Measurements from ENCODE around the gene HEPN1.

DNA sequence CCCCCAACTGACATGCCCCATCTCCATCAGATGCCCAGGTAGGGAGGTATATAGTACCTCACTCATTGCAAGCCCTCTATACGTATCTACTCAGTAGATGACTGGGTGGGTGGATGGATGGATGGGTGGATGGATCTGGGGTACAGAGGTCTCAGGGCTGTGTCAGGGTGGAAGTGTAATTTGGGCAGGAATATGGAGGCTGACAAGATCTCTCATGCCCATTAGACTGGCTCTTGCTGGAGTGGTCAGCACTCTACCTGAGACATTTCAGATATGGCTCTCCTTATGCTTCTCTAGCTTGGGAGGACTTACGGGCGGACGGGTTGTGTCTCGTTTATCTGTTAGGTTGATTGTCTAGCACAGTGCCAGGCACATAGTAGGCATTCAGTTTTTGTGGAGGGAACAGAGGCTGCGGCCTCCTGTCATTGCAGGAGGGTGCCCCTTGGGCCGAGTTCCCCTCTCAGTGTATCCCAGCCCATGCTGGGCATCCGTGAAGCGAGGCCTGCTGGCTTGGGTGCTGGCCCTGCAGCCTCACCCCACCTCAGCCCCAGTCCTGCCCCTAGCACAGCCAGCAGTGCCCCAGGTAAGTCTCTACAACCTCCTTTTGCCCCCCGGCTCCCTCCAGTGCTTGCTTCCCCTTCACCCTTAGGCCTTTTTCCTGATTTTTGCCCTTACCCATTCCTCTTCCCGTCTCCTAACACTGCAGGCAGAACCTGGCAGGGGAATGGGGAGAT, 40.1 kb upstream of the HEPN1 start:
- TF ChIP-seq, protein P1, sequence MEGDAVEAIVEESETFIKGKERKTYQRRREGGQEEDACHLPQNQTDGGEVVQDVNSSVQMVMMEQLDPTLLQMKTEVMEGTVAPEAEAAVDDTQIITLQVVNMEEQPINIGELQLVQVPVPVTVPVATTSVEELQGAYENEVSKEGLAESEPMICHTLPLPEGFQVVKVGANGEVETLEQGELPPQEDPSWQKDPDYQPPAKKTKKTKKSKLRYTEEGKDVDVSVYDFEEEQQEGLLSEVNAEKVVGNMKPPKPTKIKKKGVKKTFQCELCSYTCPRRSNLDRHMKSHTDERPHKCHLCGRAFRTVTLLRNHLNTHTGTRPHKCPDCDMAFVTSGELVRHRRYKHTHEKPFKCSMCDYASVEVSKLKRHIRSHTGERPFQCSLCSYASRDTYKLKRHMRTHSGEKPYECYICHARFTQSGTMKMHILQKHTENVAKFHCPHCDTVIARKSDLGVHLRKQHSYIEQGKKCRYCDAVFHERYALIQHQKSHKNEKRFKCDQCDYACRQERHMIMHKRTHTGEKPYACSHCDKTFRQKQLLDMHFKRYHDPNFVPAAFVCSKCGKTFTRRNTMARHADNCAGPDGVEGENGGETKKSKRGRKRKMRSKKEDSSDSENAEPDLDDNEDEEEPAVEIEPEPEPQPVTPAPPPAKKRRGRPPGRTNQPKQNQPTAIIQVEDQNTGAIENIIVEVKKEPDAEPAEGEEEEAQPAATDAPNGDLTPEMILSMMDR (IDR thresholded peaks at IDR 0.05): no peak
- TF ChIP-seq EZH2phosphoT487 (IDR thresholded peaks at IDR 0.05): no peak
- TF ChIP-seq EZH2 (IDR thresholded peaks at IDR 0.05): no peak

Measured in neural progenitor cell (in vitro differentiated cells).